HepG2 (cell line): ENCODE results near the gene STOM. TPM values are rescaled to one million over a fixed set of nuclear protein-coding genes. Genes with fewer than 3 reads are reported as not detected.

Experiments used
- CBX1 ChIP-seq: IDR thresholded peaks from one replicate; pipeline ENCODE4 v1.6.1; 2016; ENCODE audit warnings: antibody characterized with exemption, low read depth
- EP300 ChIP-seq, 3 experiments: sonication (generic) in 1 of 3; formaldehyde crosslinking in 1 of 3; IDR thresholded peaks; 2 replicates each; pipeline versions ENCODE4 v1.5.1 to v1.6.1; 2011 to 2020; ENCODE audit warnings: low read depth in 2 of 3, low read length in 2 of 3, borderline replicate concordance in 1 of 3, improper control_type of control experiment in 1 of 3, mild to moderate bottlenecking in 1 of 3, missing genetic modification reagents in 1 of 3, moderate library complexity in 1 of 3
- FOSL1 ChIP-seq: sonication (generic); formaldehyde crosslinking; IDR thresholded peaks from 2 replicates; pipeline ENCODE4 v1.9.0; 2021; ENCODE audit warnings: missing genetic modification reagents, borderline replicate concordance
- MAFG ChIP-seq: sonication (generic); formaldehyde crosslinking; IDR thresholded peaks from 2 replicates; pipeline ENCODE4 v1.5.1; 2020; ENCODE audit warnings: mild to moderate bottlenecking, missing genetic modification reagents
- MAZ ChIP-seq, 2 experiments: sonication (generic) in 1 of 2; formaldehyde crosslinking in 1 of 2; IDR thresholded peaks; 2 replicates each; pipeline versions ENCODE4 v1.5.0 to v1.6.1; 2012 to 2020; ENCODE audit warnings: low read depth in 2 of 2, mild to moderate bottlenecking in 2 of 2, borderline replicate concordance in 1 of 2, improper control_type of control experiment in 1 of 2, low read length in 1 of 2, missing genetic modification reagents in 1 of 2, moderate library complexity in 1 of 2
- MED13 ChIP-seq: sonication (generic); formaldehyde crosslinking; IDR thresholded peaks from 2 replicates; pipeline ENCODE4 v1.5.0; 2020; ENCODE audit warnings: missing genetic modification reagents
- MTF1 ChIP-seq: sonication (generic); formaldehyde crosslinking; IDR thresholded peaks from 2 replicates; pipeline ENCODE4 v1.5.0; 2020; ENCODE audit warnings: missing genetic modification reagents
- NFE2L1 ChIP-seq: sonication (generic); formaldehyde crosslinking; IDR thresholded peaks from 2 replicates; pipeline ENCODE4 v1.4.0; 2020; ENCODE audit warnings: missing genetic modification reagents, mild to moderate bottlenecking, borderline replicate concordance
- POGK ChIP-seq: sonication (generic); formaldehyde crosslinking; conservative IDR thresholded peaks from 2 replicates; pipeline ENCODE4 v1.8.0; 2022; ENCODE audit warnings: mild to moderate bottlenecking, moderate library complexity, missing genetic modification reagents
- SRSF4 ChIP-seq: fragments of 200-400 bp; formaldehyde crosslinking; IDR thresholded peaks from one replicate; pipeline ENCODE4 v1.6.1; 2018; ENCODE audit warnings: mild to moderate bottlenecking, low read depth, low read length, moderate library complexity; ENCODE audit not compliant: poor library complexity, severe bottlenecking
- SYNCRIP ChIP-seq: fragments of 200-400 bp; formaldehyde crosslinking; IDR thresholded peaks from 2 replicates; pipeline ENCODE4 v1.6.1; 2018; ENCODE audit warnings: mild to moderate bottlenecking, low read depth, low read length; ENCODE audit not compliant: insufficient read depth
- TFDP2 ChIP-seq: sonication (generic); formaldehyde crosslinking; IDR thresholded peaks from 2 replicates; pipeline ENCODE4 v1.4.0; 2020; ENCODE audit warnings: missing genetic modification reagents
- ZBTB39 ChIP-seq: sonication (generic); formaldehyde crosslinking; IDR thresholded peaks from 2 replicates; pipeline ENCODE4 v1.5.0; 2020; ENCODE audit warnings: missing genetic modification reagents
- ZEB1 ChIP-seq: IDR thresholded peaks from 2 replicates; pipeline ENCODE4 v1.6.1; 2012; ENCODE audit warnings: mild to moderate bottlenecking, low read depth, inconsistent platforms; ENCODE audit not compliant: insufficient replicate concordance
- ZNF18 ChIP-seq: sonication (generic); formaldehyde crosslinking; IDR thresholded peaks from 2 replicates; pipeline ENCODE4 v1.8.0; 2022; ENCODE audit warnings: mild to moderate bottlenecking, missing genetic modification reagents; ENCODE audit not compliant: insufficient replicate concordance
- ZNF251 ChIP-seq: sonication (generic); formaldehyde crosslinking; IDR thresholded peaks from 2 replicates; pipeline ENCODE4 v1.9.0; 2021; ENCODE audit warnings: mild to moderate bottlenecking, missing genetic modification reagents
- ZNF263 ChIP-seq: sonication (generic); formaldehyde crosslinking; IDR thresholded peaks from 2 replicates; pipeline ENCODE4 v1.4.0; 2020; ENCODE audit warnings: missing genetic modification reagents
- ZNF33A ChIP-seq: sonication (generic); formaldehyde crosslinking; IDR thresholded peaks from 2 replicates; pipeline ENCODE4 v1.5.1; 2020; ENCODE audit warnings: missing genetic modification reagents, mild to moderate bottlenecking, moderate library complexity, borderline replicate concordance
- ZNF501 ChIP-seq: sonication (generic); formaldehyde crosslinking; IDR thresholded peaks from 2 replicates; pipeline ENCODE4 v1.5.1; 2020; ENCODE audit warnings: mild to moderate bottlenecking, moderate library complexity, missing genetic modification reagents
- ZNF510 ChIP-seq: sonication (generic); formaldehyde crosslinking; IDR thresholded peaks from 2 replicates; pipeline ENCODE4 v1.4.0; 2020; ENCODE audit warnings: low read depth, mild to moderate bottlenecking, missing genetic modification reagents
- ZNF83 ChIP-seq: sonication (generic); formaldehyde crosslinking; IDR thresholded peaks from 2 replicates; pipeline ENCODE4 v1.4.0; 2020; ENCODE audit warnings: missing genetic modification reagents, mild to moderate bottlenecking, borderline replicate concordance
- polyA plus RNA-seq, 8 experiments: library from polyadenylated mRNA; depleted of rRNA in 3 of 8; stranded (reverse) in 7 of 8; unstranded in 1 of 8; fragments of >200 nt; fragmentation: Illumina TruSeq in 4 of 8; extraction: Trizol in 4 of 8; gene quantifications; 2 replicates each; pipeline versions ENCODE4 v1.2.1 to v1.2.3, GENCODE V29; 2011 to 2016; ENCODE audit warnings: low read depth in 4 of 8, missing spikeins in 1 of 8, mixed read lengths in 1 of 8; ENCODE audit not compliant: insufficient read depth in 1 of 8
- total RNA-seq, 5 experiments: library from RNA; depleted of rRNA; stranded (reverse); fragments of >200 nt; fragmentation: Illumina TruSeq; extraction: Trizol; gene quantifications; 2 replicates each; pipeline ENCODE4 v1.2.3, GENCODE V29; 2016; ENCODE audit warnings: low read depth in 1 of 5

STOM gene
- total and polyA plus RNA-seq, 2 of the 13 experiments (the other 11 are each of a cell fraction or from before 2014, with no cell fraction given): 43.6 to 165 TPM

DNA sequence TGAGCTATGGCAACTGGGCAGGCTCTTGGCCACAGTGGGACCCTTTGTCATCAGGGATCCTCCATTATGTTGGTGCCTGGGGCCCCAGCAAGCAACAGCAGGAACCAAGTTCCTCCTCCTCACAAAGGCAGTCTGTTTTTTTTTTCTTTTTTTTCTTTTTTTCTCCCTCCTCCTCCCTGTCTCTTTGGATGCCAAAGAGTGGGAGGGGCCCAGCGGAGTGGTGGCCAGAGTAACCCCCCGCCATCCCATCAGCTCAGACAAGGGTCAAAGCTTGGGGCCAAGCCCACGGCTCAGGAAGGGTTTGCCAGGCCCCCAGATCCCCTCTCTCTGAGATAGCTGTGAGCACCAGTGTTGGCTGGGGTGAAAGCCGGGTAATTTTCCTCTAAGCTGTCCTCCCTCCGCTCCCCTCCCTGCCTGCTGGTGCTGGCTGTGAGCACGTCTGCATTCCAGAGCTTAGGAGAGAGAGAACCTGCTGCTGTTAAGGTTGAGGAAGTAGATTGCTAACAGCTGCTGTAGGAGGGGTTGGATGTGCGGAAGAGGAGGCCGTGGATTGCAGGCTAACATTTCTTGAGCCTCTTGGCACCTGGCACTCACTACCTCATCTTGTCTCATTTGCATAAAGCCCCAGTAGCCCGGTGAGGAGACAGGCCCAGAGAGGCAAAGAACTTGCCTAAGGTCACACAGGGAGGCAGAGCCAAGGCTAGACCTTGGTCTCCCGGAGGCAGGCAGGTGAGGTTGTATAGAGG lies 80.9 kb downstream of the STOM start (continued):
- peak; percentile 64; the same call in 1 of the 2 replicates for TF ChIP-seq MAZ (IDR thresholded peaks at IDR 0.05; ENCODE audit: borderline replicate concordance, low read depth, low read length)
- TF ChIP-seq MAZ (CRISPR knock-in tag; IDR thresholded peaks at IDR 0.05; ENCODE audit: low read depth): no peak
- no peak for TF ChIP-seq FOSL1
- TF ChIP-seq TFDP2 (CRISPR knock-in tag): no peak
- no peak for TF ChIP-seq CBX1
- TF ChIP-seq POGK (CRISPR knock-in tag): no peak
- TF ChIP-seq ZNF501 (CRISPR knock-in tag): 0 out of 2 replicates have a peak, but pooled peaks have one; percentile 17
- TF ChIP-seq MTF1: no peak
- TF ChIP-seq ZNF33A (CRISPR knock-in tag): no peak
- TF ChIP-seq ZNF18 (CRISPR knock-in tag): no peak
- TF ChIP-seq NFE2L1 (CRISPR knock-in tag): no peak
- peak; percentile 91 for TF ChIP-seq ZNF263
- no peak for TF ChIP-seq ZNF251
- TF ChIP-seq ZEB1: no peak
- no peak for TF ChIP-seq ZBTB39 (CRISPR knock-in tag)
- peak in 1 of 2 experiments; percentile 52; a peak in 2 of 4 replicates for TF ChIP-seq EP300 (IDR thresholded peaks at IDR 0.05; ENCODE audit: low read depth in 2 of 2, low read length in 2 of 2)
- TF ChIP-seq EP300 (CRISPR knock-in tag; IDR thresholded peaks at IDR 0.05; ENCODE audit: borderline replicate concordance): 0 out of 2 replicates have a peak, but pooled peaks have one; percentile 52
- no peak for TF ChIP-seq SYNCRIP
- TF ChIP-seq SRSF4: no peak
- TF ChIP-seq ZNF510 (CRISPR knock-in tag): no peak
- no peak for TF ChIP-seq ZNF83 (CRISPR knock-in tag)
- TF ChIP-seq MED13: peak; percentile 24; the same call in 1 of the 2 replicates
- no peak for TF ChIP-seq MAFG (CRISPR knock-in tag)
